Stimulated activated CD4-positive, alpha-beta T cell treated with anti-CD3 and anti-CD28 coated beads, TNF-alpha, amount 100 ng/mL, for 4 hours (primary cell): ENCODE measurements around the gene CIPC.

ENCODE experiments used
- DNase-seq, 3 experiments: peaks; one replicate each; pipeline ENCODE4 v3.0.0-alpha.2; 2020; ENCODE audit warnings: low read depth in 3 of 3

CIPC gene, protein sequence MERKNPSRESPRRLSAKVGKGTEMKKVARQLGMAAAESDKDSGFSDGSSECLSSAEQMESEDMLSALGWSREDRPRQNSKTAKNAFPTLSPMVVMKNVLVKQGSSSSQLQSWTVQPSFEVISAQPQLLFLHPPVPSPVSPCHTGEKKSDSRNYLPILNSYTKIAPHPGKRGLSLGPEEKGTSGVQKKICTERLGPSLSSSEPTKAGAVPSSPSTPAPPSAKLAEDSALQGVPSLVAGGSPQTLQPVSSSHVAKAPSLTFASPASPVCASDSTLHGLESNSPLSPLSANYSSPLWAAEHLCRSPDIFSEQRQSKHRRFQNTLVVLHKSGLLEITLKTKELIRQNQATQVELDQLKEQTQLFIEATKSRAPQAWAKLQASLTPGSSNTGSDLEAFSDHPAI

DNA sequence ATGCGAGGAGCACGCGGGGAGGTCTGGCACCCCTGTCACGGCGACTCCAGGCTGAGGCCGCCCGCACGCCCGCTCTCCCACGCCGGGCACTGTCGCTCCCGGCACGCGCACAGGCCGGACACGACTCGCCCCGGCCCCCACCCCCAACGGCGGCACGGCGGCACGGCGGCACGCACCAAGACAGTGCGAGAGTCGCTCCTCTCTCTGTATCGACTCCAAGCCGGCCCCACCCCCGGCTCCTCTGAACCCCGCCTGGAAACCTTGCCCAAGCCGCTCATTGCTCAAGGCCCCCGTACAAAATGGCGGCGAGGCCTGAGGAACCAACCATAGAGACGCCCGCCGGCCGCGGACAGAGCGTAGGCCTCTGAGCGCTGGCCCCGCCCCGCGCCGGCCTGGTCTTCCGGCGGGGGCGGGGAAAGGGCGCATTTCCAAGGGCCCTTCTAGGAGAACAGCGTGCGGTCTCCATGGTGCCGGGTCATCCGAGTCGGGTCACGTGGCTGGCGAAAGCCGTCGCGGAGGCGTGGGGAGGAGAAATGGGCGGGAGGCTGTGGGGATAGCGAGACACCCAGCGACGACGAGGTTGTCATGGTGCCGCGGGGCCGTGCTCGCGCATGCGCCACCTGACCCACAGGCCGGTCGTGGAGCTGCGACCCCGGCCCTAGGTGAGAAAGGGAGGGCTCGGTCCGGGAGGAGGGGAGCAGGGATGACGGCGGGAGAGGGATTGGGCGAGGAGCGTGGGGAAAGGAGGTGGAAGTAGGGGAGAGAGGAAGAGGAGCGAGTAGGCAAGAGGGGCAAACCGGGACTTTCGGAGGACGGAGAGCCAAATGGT, at the start of gene CIPC:
TSS of gene CIPC (plus strand) at position 559 of the 829 bp plus-strand sequence. CDS start 7,451 bp downstream, outside the sequence.
- DNase-seq = peak; percentile 95 to 100 (median 99)

DNA sequence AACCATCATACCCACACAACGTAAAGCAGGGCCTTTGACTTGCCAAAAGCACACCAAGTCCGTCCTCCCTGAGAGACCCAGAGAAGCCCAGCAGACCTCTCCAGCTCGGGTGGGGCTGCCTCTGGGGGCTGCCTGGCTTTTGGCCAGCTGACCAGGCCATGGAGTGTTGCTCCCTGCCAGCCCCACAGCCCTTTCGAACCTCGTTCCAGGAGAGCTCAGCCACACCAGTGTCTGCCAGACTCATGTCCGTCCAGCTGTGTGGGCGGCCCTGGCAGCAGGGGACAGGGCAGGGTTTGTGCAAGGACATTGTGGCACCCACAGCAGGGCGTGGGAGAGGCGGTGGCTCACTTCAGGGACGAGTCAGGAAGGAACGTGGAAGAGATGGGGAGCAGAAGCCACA, 46.9 kb upstream of the CIPC start:
- DNase-seq = no peak

DNA sequence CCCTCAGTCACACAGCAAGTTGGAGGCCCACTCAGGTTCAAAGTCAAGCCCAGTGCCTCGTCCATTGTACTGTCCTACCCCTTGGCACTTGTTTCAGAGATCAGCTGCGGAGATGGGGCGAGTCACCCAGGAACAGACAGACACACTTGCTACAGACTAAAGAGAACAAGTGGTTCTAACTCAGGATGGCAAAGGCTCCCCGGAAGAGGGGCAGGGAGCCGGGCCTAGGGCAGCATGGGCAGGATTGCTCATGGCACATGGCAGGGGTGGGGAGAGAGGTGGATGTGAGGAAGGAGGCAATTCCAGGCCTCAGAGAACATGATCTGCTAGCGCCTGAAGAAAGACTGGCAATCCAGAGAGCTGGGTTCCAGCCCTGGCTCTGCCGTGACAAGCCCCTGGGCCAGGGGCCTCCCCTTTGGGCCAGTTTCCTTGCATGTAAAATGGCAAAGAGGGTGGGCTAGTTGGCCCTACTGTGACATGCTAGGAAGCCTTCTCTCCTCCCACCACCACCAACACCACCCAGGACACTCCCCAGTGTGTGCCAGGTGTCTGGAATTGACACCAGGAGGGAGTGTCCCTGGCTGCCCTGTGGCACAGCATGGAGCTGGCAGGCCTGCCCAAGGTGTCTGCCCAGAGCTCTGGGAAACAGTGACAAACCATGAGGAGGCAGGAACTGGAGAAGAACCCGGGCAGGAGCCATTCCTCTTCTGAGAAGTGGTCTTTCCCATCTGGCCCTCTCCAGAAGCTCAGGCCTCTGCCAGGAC, 45.6 kb upstream of the CIPC start:
- no peak for DNase-seq

DNA sequence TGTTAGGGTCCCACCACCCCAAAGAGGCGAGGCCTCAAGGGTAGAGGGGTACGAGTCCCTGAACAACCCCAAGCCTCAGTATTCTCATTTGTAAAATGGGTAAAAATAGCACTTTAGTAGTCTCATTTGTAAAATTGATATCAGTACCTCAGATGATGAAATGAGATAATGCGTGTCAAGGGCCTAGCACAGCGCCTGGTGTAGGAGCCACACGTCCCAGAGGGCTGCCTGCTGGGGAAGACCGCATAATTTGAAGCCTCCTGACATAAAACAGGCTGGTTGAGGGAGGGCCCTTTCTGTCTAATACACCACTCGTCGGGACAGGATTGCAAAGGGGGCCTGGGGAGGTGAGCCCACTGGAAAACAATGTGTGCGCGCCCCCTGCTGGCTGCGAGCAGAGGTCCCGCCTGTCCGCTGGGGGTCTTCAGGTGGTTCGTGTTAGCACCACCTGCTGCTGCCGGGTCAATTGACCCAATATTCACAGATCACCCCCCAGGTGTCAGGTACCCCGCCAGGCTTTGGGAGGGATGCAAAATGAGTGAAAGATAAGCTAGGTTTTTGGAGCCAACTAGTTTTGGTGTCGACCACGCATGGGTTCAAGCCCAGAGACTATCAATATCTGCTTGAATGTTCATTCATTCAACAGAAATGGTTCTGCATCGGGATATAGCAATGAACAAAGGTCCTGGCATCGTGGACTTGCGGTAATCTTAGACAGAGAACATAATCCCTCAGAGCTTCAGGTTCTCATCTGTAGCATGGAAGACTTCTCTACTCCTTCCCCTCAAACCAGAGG, 44.8 kb upstream of the CIPC start:
- peak; percentile 64 to 74 (median 65) for DNase-seq

DNA sequence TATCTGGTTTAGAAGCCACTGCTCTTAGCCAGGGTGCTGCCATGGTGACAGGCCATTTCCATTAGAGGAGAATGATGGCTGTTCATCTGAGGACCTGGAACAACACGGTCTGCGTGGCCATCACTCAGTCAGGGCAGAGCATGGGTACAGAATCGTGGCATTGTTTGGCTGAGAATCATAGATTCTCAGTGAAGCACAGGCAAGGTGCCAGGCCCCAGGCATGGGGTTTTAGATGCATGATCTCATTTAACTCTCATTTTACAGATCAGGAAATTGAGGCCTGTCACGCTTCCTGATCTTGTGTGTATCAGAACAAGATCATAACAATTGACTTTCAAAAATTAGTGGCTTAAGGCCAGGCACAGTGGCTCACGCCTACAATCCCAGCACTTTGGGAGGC, 42.8 kb upstream of the CIPC start:
- DNase-seq = no peak

DNA sequence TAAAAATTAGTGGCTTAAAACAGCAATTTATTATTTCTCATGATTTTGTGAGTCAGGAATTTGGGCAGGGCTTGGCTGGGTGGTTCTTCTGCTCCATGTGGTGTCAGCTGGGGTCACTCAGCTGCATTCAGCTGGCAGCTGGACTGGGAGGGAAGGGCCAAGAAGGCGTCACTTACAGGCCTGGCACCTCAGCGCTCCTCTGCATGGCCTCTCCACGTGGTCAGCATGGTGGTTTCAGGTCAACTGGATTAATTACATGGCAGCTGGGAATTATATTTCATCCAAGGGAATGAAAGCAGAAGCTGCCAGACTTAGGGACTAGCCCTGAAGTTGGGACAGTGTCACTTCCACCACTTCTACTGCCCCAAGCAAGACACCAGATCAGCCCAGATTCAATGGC, 42.1 kb upstream of the CIPC start:
- DNase-seq = no peak

DNA sequence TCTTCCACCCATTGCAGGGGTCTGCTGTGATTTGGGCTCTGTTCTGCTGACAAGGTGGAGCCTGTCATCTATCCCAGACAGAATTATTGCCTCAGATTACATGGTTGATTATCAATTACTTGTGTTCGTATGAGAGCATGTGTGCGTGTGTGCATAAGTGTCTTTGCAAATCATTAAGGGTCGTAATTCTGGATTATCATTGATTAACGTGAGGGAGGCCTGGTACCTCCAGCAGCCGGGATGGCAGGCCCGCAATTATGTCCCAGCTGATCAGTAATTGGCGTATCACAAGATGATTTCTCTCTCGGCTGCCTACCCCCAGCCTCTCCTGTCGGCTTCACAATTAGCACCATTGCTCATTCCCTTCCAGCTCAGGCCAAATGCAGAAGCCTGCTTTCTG, 39.9 kb upstream of the CIPC start:
- no peak for DNase-seq

DNA sequence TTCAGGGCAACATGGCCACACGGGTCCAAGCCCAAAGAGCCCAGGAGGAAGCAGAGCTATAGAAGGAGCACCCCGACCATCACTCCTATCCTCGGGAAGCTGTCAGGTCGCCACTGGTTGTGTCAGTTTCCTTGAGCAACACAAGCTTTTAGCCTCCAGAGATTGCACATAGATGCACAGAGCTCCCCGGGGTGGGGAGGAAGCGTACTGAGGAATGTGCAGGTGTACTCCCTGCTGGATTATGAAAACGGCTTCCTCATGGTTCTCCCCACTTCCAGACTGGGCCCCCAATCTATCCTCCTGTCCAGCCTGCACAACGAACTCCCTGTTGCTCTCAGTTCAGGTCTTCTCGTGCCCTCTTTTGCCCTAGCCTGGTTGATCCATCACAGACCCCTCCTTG, 39.3 kb upstream of the CIPC start:
- DNase-seq = no peak

DNA sequence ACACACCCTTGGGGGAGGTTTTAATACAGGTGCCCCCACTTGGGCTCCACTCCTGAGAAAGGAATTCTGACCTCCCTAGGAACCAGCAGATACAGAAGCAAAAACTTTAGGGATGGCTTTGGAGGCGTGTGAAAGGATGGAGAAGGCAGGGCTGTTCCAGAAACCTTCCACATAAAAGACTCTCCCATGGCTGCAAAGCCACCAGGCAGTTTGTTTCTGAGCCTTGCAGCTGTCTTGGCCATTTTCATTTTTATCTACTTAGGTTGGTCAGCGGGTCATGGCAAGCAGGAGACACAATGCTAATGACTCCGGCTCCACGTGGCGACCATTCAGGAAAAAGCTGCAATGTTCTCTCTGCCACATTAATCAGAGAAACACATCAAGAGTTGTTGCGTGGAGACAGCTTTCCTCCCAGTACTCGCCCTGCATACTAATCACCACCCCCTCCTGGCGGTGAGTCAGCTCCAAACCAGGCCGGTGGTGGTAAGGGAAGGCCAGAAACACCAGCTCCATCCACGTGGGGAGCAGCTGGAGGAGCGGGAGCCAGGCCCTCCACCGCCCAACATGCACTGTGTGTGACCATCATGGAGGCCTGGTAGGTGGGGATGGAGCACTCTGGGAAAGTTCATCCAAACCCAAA, 38.7 kb upstream of the CIPC start:
- DNase-seq = peak in 1 of 3 experiments; percentile 21

DNA sequence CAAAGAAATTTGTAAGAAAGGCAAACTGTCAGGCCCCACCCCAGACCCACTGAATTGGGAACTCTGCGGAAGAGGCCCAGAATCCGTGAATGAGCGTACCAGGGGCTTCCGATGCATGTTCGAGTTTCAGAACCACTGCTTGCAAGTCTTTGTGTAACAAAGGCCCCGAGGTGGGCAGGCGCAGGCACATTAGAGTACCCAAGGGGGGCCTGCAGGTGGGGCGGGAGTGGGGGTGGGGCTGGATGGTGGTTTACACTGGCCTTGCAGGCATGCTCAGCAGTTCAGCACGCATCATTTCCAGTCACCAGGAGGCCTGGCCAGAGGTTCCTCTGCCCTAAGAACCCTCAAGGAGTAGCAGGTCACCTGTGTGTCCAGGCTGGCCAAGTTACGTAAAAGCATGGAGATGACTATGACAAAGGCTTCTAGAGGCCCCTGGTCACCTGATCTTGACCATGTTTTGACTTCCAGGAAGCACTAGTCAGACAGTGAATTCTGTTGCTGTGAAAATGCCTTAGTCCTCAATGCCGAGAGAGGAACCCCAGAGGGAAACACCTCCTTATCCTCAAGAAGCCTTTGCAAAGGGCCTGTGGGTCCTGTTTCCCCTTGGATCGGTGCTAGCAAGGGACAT, 36.3 kb upstream of the CIPC start:
- DNase-seq = no peak

DNA sequence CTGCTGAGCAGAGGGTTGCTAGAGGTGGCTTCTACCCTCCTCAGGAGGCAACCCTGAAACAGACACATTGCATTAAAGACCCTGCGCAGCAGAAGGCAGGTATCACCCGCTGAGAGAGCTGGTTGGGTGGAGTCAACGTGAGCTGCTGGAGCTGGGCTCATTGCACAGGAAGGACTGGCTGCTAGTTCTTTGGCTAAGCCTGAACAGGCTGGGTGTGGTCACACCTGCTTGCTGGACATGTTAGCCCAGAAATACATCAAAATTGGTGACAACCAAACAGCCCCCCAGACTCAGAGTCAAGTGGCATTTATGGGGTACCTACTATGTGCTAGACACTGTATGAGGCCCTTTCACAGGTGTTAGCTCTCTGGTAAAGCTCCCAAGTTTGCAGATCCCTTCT, 35.8 kb upstream of the CIPC start:
- no peak for DNase-seq

DNA sequence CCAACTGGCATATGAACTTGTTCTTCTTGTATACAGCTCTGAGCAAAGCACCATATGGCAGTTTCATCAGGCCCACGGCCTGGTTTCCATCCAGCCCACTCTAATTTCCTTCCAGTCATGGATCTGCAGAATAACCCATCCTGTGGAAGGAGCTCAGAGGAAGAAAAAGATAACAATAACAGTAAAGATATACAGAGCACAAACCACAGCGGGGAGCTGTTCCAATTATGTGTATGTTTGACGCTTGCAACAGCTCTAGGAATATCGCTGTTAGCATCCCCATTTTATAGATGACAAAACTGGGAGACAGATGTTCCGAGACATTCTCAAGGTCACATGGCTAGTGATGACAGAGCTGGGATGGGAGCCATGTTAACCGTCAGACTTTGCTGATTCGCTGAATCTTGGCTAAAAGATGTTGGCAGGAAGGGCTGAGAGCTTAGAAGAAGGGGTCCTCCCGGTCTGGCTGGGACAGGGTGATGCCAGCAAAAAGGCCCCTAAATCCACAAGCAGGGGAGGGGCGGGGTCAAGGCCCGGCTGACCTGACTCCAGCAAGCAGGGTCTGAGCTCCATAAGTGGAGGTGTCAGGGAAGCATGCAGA, 34.4 kb upstream of the CIPC start:
- DNase-seq = no peak

DNA sequence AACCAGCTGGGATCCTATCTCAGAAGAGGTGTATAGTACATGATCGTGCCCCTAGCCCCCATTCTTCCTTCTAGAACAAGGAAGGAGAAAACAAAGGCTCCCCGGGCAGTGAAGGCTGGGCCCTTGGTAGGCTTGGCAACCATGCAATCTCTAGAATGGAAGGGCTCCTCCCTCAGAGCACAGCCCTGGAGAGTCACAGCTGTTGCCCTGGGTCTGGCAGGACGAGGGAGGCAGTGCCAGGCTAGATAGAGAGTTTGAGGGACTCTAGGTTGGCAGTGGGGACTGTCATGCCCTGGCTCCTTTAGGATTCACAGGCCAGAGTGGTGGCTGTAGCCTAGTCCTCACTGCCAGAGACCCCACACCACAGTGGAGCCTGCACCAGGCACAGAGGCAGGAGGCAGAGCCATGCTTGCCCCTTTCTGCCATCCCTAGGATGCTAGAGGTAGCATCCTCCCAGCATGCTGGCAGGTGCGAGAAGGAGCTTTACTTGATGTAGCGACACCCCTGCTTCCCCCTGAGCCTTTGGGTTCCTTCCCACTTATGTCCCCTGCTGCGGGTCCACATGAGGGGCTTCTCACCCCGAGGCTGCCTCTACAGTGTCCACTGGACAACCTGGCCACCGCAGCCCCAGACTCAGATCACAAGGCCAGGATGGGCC, 33.4 kb upstream of the CIPC start:
- no peak for DNase-seq

DNA sequence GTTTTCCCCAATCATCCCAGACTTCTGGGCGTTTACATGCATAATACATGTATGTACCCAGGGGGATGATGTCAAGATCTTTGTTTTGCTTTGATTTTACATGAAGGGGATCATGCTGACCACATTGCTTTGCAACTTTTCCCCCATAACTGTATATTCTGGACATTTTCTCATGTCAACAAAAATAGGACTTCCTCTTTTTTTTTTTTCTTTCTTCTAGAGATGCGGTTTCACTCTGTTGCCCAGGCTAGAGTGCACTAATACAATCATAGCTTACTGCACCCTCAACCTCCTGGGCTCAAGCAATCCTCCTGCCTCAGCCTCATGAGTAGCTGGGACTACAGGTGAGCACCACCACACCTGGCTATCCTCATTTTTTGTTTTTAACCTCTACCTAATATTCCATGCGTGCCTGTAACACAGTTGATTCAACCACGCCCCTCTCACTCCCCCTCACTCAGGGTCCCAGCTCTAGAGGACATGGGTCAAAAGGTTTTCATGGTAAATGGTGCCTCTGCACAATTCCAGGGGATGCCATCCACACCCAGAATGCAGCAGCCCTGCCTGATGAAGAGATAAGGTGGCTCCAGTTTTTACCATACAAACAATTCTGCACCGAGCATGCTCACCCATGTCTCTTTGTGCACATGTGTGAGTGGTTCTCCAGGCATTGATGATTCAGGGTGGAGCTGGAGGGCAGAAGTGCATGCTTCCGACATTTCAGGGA, 32.0 kb upstream of the CIPC start:
- DNase-seq = no peak

DNA sequence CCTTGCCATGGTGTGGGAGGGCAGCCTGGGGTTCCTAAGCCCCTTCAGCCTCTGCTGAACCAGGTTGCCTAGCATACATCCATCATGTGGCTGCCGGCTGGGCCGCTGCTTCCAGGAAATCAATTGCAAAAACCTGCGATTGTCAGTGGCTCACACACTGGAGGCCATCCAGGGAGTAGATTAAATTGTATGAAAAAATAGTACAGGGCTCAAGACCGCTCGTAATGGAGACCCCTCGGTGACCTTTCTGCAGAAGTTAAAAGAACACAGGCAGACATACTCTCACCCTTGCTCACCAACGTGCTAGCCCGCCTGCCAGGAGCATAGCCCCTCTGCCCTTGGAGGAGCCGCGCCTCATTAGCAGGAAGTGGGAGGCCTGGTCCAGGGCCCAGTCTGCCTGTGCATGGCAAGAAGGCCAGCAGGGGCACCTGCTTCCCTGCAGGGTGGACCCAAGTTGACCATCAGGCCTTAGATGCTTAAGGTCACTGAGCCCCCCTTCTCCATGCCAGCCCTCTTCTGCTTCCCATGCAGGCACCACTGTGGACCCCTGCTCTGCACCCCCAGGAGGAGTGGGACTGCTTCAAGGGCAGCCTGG, 31.4 kb upstream of the CIPC start:
- DNase-seq = no peak

DNA sequence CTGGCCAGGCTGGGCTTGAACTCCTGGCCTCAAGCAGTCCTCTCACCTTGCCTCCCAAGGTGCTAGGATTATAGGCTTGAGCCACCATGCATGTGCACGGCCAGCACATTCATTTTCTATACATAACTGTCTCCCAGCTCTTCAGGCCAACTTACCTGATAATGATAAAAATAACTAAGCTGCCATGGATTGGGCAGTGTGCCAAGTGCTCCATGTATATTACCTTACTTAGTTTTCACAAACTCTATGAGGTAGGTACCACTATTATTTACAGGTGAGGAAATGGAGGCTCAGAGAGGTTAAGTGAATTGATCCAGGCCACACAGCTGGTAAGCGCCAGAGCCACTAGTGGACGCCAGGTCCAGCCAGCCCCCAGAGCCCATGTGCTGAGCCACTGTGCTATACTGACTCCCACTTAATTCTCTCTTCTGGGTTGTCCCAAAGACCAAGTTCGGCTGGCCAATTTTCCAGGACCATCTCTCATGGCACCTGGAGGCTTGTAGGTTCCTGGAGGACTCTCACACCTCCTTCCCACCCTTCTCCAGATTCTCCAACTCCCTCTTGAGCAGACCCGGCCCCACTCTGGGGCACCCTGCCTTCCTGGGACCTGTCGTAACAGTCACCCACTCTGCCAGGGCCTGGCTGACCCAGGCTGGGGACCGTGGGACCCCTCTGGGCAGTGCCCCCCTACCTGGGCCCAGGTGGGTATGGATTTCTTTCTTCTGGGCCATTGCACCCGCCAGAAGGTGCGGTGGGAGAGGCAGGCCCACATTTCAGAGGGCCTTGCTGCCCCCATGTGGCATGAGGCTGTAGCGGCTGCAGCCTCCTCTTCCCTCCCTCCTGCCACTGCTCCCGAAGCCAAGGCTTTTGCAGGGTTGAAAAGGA, 30.2 kb upstream of the CIPC start:
- peak; percentile 21 to 30 (median 24) for DNase-seq

DNA sequence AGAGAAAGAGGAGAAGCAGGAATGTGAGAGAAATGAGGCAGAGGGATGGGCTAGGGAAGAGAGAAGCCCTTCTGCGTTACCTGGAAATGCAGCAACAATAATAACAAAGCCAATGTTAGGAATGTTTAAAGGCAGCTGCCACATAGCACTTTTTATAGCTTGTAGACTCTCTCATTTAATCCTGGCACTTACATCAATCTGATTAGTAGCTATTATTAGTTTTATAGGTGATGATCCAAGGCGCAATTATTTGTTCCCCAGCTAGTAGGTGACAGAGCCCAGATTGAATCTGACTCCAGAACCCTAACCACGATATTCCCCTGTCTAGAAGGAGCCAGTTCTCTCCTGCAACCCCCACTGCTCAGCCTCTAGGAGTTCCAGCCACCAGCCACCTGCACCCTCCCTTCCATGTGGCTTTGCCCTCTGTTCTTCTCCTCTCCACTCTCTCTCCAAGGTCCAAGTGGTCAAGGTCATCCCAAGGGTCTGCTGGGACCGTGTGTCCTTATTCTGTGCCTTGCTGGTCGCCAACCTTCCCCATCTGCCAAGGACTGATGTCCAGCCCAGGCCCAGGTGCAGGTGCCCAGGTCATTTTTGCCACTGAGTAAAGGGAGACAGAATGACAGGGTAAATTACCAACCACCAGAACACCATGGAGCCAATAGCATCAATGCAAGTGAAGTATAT, 29.4 kb upstream of the CIPC start:
- no peak for DNase-seq
